Muscle of back (tissue), 11 donors: Measurements from ENCODE around the gene PCBP1. TPM values are rescaled to one million over a fixed set of nuclear protein-coding genes. Genes with fewer than 3 reads are reported as not detected.
"Not testable (repeated sequence)": the region's sequence is repeated elsewhere in the genome, so short reads cannot be mapped to it uniquely, and the experiment has no call there.

ENCODE experiments used
- DNase-seq, 3 donors: peaks; one replicate each; pipeline versions ENCODE4 v3.0.0 to v3.0.0-alpha.2; 2013
- polyA plus RNA-seq, 10 donors: library from polyadenylated mRNA; unstranded; fragments of 120-200 nt; gene quantifications; one replicate each; pipeline ENCODE4 v1.2.1, GENCODE V29; 2013; ENCODE audit not compliant: insufficient read length in 10 of 10

PCBP1 gene
- polyA plus RNA-seq, 10 donors = 236 to 302 (median 276) TPM

- DNase-seq = peak in 1 of 3 donors; percentile 62
These were observed 7.9 kb downstream of the PCBP1 start for GRCh38 chr2:70094978-70095719.

GRCh38 chr2:70095720-70096670, 8.7 kb downstream of the PCBP1 start:
- no peak for DNase-seq

GRCh38 chr2:70098032-70098431, 10.8 kb downstream of the PCBP1 start:
- no peak for DNase-seq

- no peak for DNase-seq
These were observed 12.0 kb downstream of the PCBP1 start for GRCh38 chr2:70099270-70099669.

GRCh38 chr2:70101174-70101573, 13.9 kb downstream of the PCBP1 start:
- no peak for DNase-seq

GRCh38 chr2:70101686-70102085, 14.4 kb downstream of the PCBP1 start:
- DNase-seq = not testable (repeated sequence)

- not testable (repeated sequence) for DNase-seq
These were observed 15.1 kb downstream of the PCBP1 start for GRCh38 chr2:70102323-70102905.

GRCh38 chr2:70103531-70104061, 16.3 kb downstream of the PCBP1 start:
- no peak for DNase-seq

- peak; percentile 85 to 95 (median 88) for DNase-seq
These were observed 17.2 kb downstream of the PCBP1 start for GRCh38 chr2:70104231-70105111.

- not testable (repeated sequence) for DNase-seq
These were observed 18.9 kb downstream of the PCBP1 start for GRCh38 chr2:70106138-70106537.

- DNase-seq = not testable (repeated sequence)
These were observed 23.1 kb downstream of the PCBP1 start for GRCh38 chr2:70110397-70110796.

- peak in 2 of 3 donors; percentile 58 to 73 for DNase-seq
These were observed 24.7 kb downstream of the PCBP1 start for GRCh38 chr2:70111752-70112591.

GRCh38 chr2:70113359-70114070, 26.2 kb downstream of the PCBP1 start:
- no peak for DNase-seq

GRCh38 chr2:70115646-70116442, 28.6 kb downstream of the PCBP1 start:
- DNase-seq = no peak

GRCh38 chr2:70116936-70117552, 29.8 kb downstream of the PCBP1 start:
- DNase-seq = peak in 1 of 3 donors; percentile 75

GRCh38 chr2:70118798-70119454, 31.6 kb downstream of the PCBP1 start:
- DNase-seq = no peak

GRCh38 chr2:70121627-70122372, 34.5 kb downstream of the PCBP1 start:
- no peak for DNase-seq
